ENCODE results near the gene ALK.

The ALK gene

GRCh38 chr2:29293830-29294438, 627.5 kb downstream of the ALK start:
- H4K91ac ChIP-seq (ENCODE audit: low read depth, low read length, poor library complexity): no peak overlapping the region
- H2AK5ac ChIP-seq (ENCODE audit: low read depth, low read length): no peak overlapping the region
- H2BK5ac ChIP-seq (ENCODE audit: low read length): no peak overlapping the region
- no peak overlapping the region for H3K14ac ChIP-seq (ENCODE audit: low read length)
- H2BK120ac ChIP-seq (ENCODE audit: low read depth, low read length): no peak overlapping the region
- H2AFZ ChIP-seq (ENCODE audit: low read length): no peak overlapping the region
- no peak overlapping the region for H3K9ac ChIP-seq (ENCODE audit: low read depth, low read length, poor library complexity)
- no peak overlapping the region for H3K23ac ChIP-seq (ENCODE audit: low read depth, low read length, poor library complexity)
- H3K4me3 ChIP-seq (ENCODE audit: low read length in 2 of 2): no peak overlapping the region
- H3K18ac ChIP-seq (ENCODE audit: low read length): no peak overlapping the region
- H4K8ac ChIP-seq (ENCODE audit: low read depth, low read length): no peak overlapping the region
- WGBS, 2 donors (ENCODE audit: extremely low coverage in 2 of 2, insufficient read length in 2 of 2, insufficient replicate concordance in 1 of 2): no CpG with 5 or more reads among the region's 5 CpGs
- H2BK12ac ChIP-seq (ENCODE audit: low read length): no peak overlapping the region
- no peak overlapping the region for H3K4ac ChIP-seq (ENCODE audit: low read length)
- no peaks in the 10 kb centered on the region for H3K27me3 ChIP-seq (ENCODE audit: control insufficient read depth in 3 of 3, insufficient read depth in 3 of 3, low read depth in 1 of 3, low read length in 3 of 3)
- no peak overlapping the region for H3K27ac ChIP-seq (replicated peaks; ENCODE audit: low read length)
- peaks cover 6 to 10% of the 10 kb centered on the region in 2 donors for H3K4me1 ChIP-seq (ENCODE audit: control insufficient read depth in 2 of 2, insufficient read depth in 1 of 2, low read depth in 1 of 2, low read length in 2 of 2)
- H3K9me3 ChIP-seq (replicated peaks in 1 of 2; ENCODE audit: control insufficient read depth in 2 of 2, insufficient read depth in 1 of 2, low read depth in 1 of 2, low read length in 2 of 2): no peaks in the 10 kb centered on the region
- no peaks in the 10 kb centered on the region for H3K79me1 ChIP-seq (ENCODE audit: low read depth, low read length)
- DNase-seq (ENCODE audit: low spot score): peak; percentile 70
- H3K36me3 ChIP-seq (replicated peaks in 1 of 2; ENCODE audit: control insufficient read depth in 2 of 2, insufficient read depth in 2 of 2, low read length in 2 of 2): no peaks in the 10 kb centered on the region
- no peak overlapping the region for H2BK15ac ChIP-seq (ENCODE audit: low read length)
- H3K4me2 ChIP-seq (ENCODE audit: insufficient read depth, low read length, poor library complexity, severe bottlenecking): no peak overlapping the region

- H3K4me2 ChIP-seq (ENCODE audit: insufficient read depth, low read length, poor library complexity, severe bottlenecking): no peak overlapping the region
- H4K8ac ChIP-seq (ENCODE audit: low read depth, low read length): no peak overlapping the region
- H3K23ac ChIP-seq (ENCODE audit: low read depth, low read length, poor library complexity): no peak overlapping the region
- no peak overlapping the region for H2AFZ ChIP-seq (ENCODE audit: low read length)
- H3K9ac ChIP-seq (ENCODE audit: low read depth, low read length, poor library complexity): no peak overlapping the region
- no peak overlapping the region for H3K4ac ChIP-seq (ENCODE audit: low read length)
- H2BK12ac ChIP-seq (ENCODE audit: low read length): no peak overlapping the region
- DNase-seq (ENCODE audit: low spot score): no peak
- H3K36me3 ChIP-seq (replicated peaks in 1 of 2; ENCODE audit: control insufficient read depth in 2 of 2, insufficient read depth in 2 of 2, low read length in 2 of 2): no peaks in the 10 kb centered on the region
- H2AK5ac ChIP-seq (ENCODE audit: low read depth, low read length): no peak overlapping the region
- no CpG with 5 or more reads among the region's 8 CpGs for WGBS, 2 donors (ENCODE audit: extremely low coverage in 2 of 2, insufficient read length in 2 of 2, insufficient replicate concordance in 1 of 2)
- H2BK15ac ChIP-seq (ENCODE audit: low read length): no peak overlapping the region
- peaks cover 6 to 10% of the 10 kb centered on the region in 2 donors for H3K4me1 ChIP-seq (ENCODE audit: control insufficient read depth in 2 of 2, insufficient read depth in 1 of 2, low read depth in 1 of 2, low read length in 2 of 2)
- peaks cover 0 to 1% (median 0%) of the 10 kb centered on the region in 3 experiments for H3K27me3 ChIP-seq (ENCODE audit: control insufficient read depth in 3 of 3, insufficient read depth in 3 of 3, low read depth in 1 of 3, low read length in 3 of 3)
- H3K18ac ChIP-seq (ENCODE audit: low read length): peak overlapping the region; percentile 81
- H3K9me3 ChIP-seq (replicated peaks in 1 of 2; ENCODE audit: control insufficient read depth in 2 of 2, insufficient read depth in 1 of 2, low read depth in 1 of 2, low read length in 2 of 2): no peaks in the 10 kb centered on the region
- no peaks in the 10 kb centered on the region for H3K79me1 ChIP-seq (ENCODE audit: low read depth, low read length)
- H2BK120ac ChIP-seq (ENCODE audit: low read depth, low read length): no peak overlapping the region
- H2BK5ac ChIP-seq (ENCODE audit: low read length): no peak overlapping the region
- no peak overlapping the region for H3K4me3 ChIP-seq (ENCODE audit: low read length in 2 of 2)
- H3K27ac ChIP-seq (replicated peaks; ENCODE audit: low read length): no peak overlapping the region
- H3K14ac ChIP-seq (ENCODE audit: low read length): no peak overlapping the region
- no peak overlapping the region for H4K91ac ChIP-seq (ENCODE audit: low read depth, low read length, poor library complexity)
Observed at GRCh38 chr2:29290293-29291047, 630.9 kb downstream of the ALK start.

- no peaks in the 10 kb centered on the region for H3K79me1 ChIP-seq (ENCODE audit: low read depth, low read length)
- DNase-seq (ENCODE audit: low spot score): no peak
- H2BK12ac ChIP-seq (ENCODE audit: low read length): no peak overlapping the region
- no peak overlapping the region for H4K91ac ChIP-seq (ENCODE audit: low read depth, low read length, poor library complexity)
- no peak overlapping the region for H3K23ac ChIP-seq (ENCODE audit: low read depth, low read length, poor library complexity)
- no peak overlapping the region for H3K27ac ChIP-seq (replicated peaks; ENCODE audit: low read length)
- H3K36me3 ChIP-seq (replicated peaks in 1 of 2; ENCODE audit: control insufficient read depth in 2 of 2, insufficient read depth in 2 of 2, low read length in 2 of 2): no peaks in the 10 kb centered on the region
- H2AK5ac ChIP-seq (ENCODE audit: low read depth, low read length): no peak overlapping the region
- no peak overlapping the region for H3K4ac ChIP-seq (ENCODE audit: low read length)
- no peaks in the 10 kb centered on the region for H3K4me1 ChIP-seq (ENCODE audit: control insufficient read depth in 2 of 2, insufficient read depth in 1 of 2, low read depth in 1 of 2, low read length in 2 of 2)
- H3K9ac ChIP-seq (ENCODE audit: low read depth, low read length, poor library complexity): no peak overlapping the region
- WGBS, 2 donors (ENCODE audit: extremely low coverage in 2 of 2, insufficient read length in 2 of 2, insufficient replicate concordance in 1 of 2): no CpG with 5 or more reads among the region's 10 CpGs
- no peak overlapping the region for H2BK120ac ChIP-seq (ENCODE audit: low read depth, low read length)
- no peak overlapping the region for H4K8ac ChIP-seq (ENCODE audit: low read depth, low read length)
- no peak overlapping the region for H3K18ac ChIP-seq (ENCODE audit: low read length)
- H2BK15ac ChIP-seq (ENCODE audit: low read length): no peak overlapping the region
- peaks cover 0 to 1% (median 0%) of the 10 kb centered on the region in 3 experiments for H3K27me3 ChIP-seq (ENCODE audit: control insufficient read depth in 3 of 3, insufficient read depth in 3 of 3, low read depth in 1 of 3, low read length in 3 of 3)
- no peaks in the 10 kb centered on the region for H3K9me3 ChIP-seq (replicated peaks in 1 of 2; ENCODE audit: control insufficient read depth in 2 of 2, insufficient read depth in 1 of 2, low read depth in 1 of 2, low read length in 2 of 2)
- no peak overlapping the region for H2BK5ac ChIP-seq (ENCODE audit: low read length)
- no peak overlapping the region for H3K14ac ChIP-seq (ENCODE audit: low read length)
- H3K4me2 ChIP-seq (ENCODE audit: insufficient read depth, low read length, poor library complexity, severe bottlenecking): no peak overlapping the region
- no peak overlapping the region for H2AFZ ChIP-seq (ENCODE audit: low read length)
- no peak overlapping the region for H3K4me3 ChIP-seq (ENCODE audit: low read length in 2 of 2)
Observed at GRCh38 chr2:29284671-29285070, 636.7 kb downstream of the ALK start.

- H3K18ac ChIP-seq (ENCODE audit: low read length): no peak overlapping the region
- DNase-seq (ENCODE audit: low spot score): no peak
- H3K79me1 ChIP-seq (ENCODE audit: low read depth, low read length): no peaks in the 10 kb centered on the region
- H2BK15ac ChIP-seq (ENCODE audit: low read length): no peak overlapping the region
- H2AFZ ChIP-seq (ENCODE audit: low read length): no peak overlapping the region
- H3K9me3 ChIP-seq (replicated peaks in 1 of 2; ENCODE audit: control insufficient read depth in 2 of 2, insufficient read depth in 1 of 2, low read depth in 1 of 2, low read length in 2 of 2): no peaks in the 10 kb centered on the region
- H3K4me3 ChIP-seq (ENCODE audit: low read length in 2 of 2): no peak overlapping the region
- H3K23ac ChIP-seq (ENCODE audit: low read depth, low read length, poor library complexity): no peak overlapping the region
- no peak overlapping the region for H2BK120ac ChIP-seq (ENCODE audit: low read depth, low read length)
- H3K27me3 ChIP-seq (ENCODE audit: control insufficient read depth in 3 of 3, insufficient read depth in 3 of 3, low read depth in 1 of 3, low read length in 3 of 3): no peaks in the 10 kb centered on the region
- H2BK5ac ChIP-seq (ENCODE audit: low read length): no peak overlapping the region
- H4K8ac ChIP-seq (ENCODE audit: low read depth, low read length): no peak overlapping the region
- H3K4ac ChIP-seq (ENCODE audit: low read length): no peak overlapping the region
- H4K91ac ChIP-seq (ENCODE audit: low read depth, low read length, poor library complexity): no peak overlapping the region
- WGBS, 2 donors (ENCODE audit: extremely low coverage in 2 of 2, insufficient read length in 2 of 2, insufficient replicate concordance in 1 of 2): no CpG with 5 or more reads among the region's 3 CpGs
- H2BK12ac ChIP-seq (ENCODE audit: low read length): no peak overlapping the region
- no peaks in the 10 kb centered on the region for H3K36me3 ChIP-seq (replicated peaks in 1 of 2; ENCODE audit: control insufficient read depth in 2 of 2, insufficient read depth in 2 of 2, low read length in 2 of 2)
- no peaks in the 10 kb centered on the region for H3K4me1 ChIP-seq (ENCODE audit: control insufficient read depth in 2 of 2, insufficient read depth in 1 of 2, low read depth in 1 of 2, low read length in 2 of 2)
- H3K14ac ChIP-seq (ENCODE audit: low read length): no peak overlapping the region
- H3K4me2 ChIP-seq (ENCODE audit: insufficient read depth, low read length, poor library complexity, severe bottlenecking): no peak overlapping the region
- H2AK5ac ChIP-seq (ENCODE audit: low read depth, low read length): no peak overlapping the region
- H3K27ac ChIP-seq (replicated peaks; ENCODE audit: low read length): no peak overlapping the region
- H3K9ac ChIP-seq (ENCODE audit: low read depth, low read length, poor library complexity): no peak overlapping the region
Observed at GRCh38 chr2:29281916-29282247, 639.5 kb downstream of the ALK start.

Data from neuronal stem cell (in vitro differentiated cells).